ENCODE measurements around the gene HS6ST2. TPM values are rescaled to one million over a fixed set of nuclear protein-coding genes. Genes with fewer than 3 reads are reported as not detected.

HS6ST2 gene
- total RNA-seq, 1 experiment from 2014 or later: 0.26 TPM

DNA sequence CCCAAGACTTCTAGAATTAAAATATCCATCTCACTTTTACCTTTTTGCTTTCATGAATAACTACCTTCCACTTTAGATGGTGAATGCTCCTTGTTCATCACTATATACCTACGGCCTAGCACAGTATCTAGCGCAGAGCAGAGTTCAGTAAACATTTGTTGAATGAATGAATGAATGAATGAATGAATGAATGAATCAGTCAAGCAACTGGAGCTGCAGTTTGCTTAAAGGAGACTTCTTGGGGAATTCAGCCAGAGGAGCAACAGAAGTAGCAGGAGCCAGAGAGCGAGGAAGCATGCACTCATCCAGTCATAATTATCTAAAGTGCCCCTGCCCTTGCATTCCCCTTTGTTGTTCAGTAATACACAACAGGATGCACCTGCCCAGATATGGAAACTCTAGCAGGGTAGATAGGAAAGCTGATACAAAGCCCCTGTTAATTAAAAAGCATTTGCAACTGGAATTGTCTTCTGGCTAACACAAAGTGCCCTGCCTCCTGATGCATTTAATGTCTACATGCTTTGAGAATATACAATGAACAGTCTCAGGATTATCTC is 366.6 kb downstream of the HS6ST2 start:
- no TSS peak for BruUV-seq (replicated peaks)
- no peaks in the 10 kb centered on the region for H3K4me1 ChIP-seq (ENCODE audit: control insufficient read depth, insufficient read depth, low read length)
- H3K27me3 ChIP-seq (ENCODE audit: control insufficient read depth, insufficient read depth, low read length): peaks cover 2% of the 10 kb centered on the region; the same call in 1 of the 2 replicates
- H3K27ac ChIP-seq (ENCODE audit: low read length): no peak overlapping the region
- TF ChIP-seq POLR2AphosphoS5 (IDR thresholded peaks at IDR 0.05; ENCODE audit: low read depth, low read length) (no peak), TCF7L2 (IDR thresholded peaks at IDR 0.05; ENCODE audit: low read depth, low read length) (no peak), SIN3A (IDR thresholded peaks at IDR 0.05; ENCODE audit: borderline replicate concordance, insufficient read depth, low read depth, low read length) (no peak)
- ATAC-seq (no peak), DNase-seq (ENCODE audit: low read depth, low spot score) (no peak)
- no peaks in the 10 kb centered on the region for H3K36me3 ChIP-seq (ENCODE audit: control insufficient read depth, insufficient read depth, low read length)
- H3K9me3 ChIP-seq (ENCODE audit: control insufficient read depth, insufficient read depth, low read depth, low read length): no peaks in the 10 kb centered on the region
- H3K4me3 ChIP-seq (ENCODE audit: low read depth in 2 of 2, low read length in 2 of 2): no peak overlapping the region
- in situ Hi-C loops (cut with HindIII; ENCODE audit: low pct_unique_long_range_greater_than_20kb, low sequenced_read_pairs) (no loop called here), intact Hi-C loops (cut with micrococcal nuclease; ENCODE audit: unreplicated experiment) (no loop called here)
- POLR2A ChIA-PET: no interaction called here
- CTCF ChIA-PET: no interaction called here

DNA sequence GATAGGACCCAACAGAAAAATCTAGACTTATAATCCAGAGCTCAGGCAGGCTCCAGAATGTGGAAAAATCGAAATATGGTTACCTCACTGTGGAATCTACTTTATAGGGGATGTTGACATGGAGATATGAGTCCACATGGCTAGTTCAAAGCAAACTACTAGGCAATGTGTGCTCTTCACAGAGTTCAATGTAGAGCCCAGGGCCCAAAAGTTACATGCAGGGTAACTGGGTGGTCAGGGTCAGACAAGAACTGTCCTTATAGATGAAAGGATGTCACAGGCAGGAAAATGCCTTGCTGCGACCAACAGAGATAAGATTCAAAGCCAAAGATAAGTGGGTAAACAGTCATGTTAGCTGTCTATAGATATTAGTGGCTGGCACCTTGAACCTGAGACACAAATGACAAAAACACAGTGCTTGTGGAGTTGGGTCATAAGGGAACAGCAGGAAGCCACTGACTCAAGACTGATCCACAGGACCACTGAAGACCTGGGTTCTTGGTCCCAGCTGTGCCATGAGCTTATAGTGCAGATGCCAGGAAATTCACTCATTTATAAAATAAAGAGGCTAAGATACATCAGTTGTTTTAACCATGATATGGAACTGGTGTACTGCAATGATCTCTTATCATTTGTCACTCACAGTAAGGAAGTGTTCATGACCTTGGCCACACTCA is 367.9 kb downstream of the HS6ST2 start:
- TF ChIP-seq POLR2AphosphoS5 (IDR thresholded peaks at IDR 0.05; ENCODE audit: low read depth, low read length) (no peak), SIN3A (IDR thresholded peaks at IDR 0.05; ENCODE audit: borderline replicate concordance, insufficient read depth, low read depth, low read length) (no peak), TCF7L2 (IDR thresholded peaks at IDR 0.05; ENCODE audit: low read depth, low read length) (no peak)
- TF ChIP-seq, protein P1, sequence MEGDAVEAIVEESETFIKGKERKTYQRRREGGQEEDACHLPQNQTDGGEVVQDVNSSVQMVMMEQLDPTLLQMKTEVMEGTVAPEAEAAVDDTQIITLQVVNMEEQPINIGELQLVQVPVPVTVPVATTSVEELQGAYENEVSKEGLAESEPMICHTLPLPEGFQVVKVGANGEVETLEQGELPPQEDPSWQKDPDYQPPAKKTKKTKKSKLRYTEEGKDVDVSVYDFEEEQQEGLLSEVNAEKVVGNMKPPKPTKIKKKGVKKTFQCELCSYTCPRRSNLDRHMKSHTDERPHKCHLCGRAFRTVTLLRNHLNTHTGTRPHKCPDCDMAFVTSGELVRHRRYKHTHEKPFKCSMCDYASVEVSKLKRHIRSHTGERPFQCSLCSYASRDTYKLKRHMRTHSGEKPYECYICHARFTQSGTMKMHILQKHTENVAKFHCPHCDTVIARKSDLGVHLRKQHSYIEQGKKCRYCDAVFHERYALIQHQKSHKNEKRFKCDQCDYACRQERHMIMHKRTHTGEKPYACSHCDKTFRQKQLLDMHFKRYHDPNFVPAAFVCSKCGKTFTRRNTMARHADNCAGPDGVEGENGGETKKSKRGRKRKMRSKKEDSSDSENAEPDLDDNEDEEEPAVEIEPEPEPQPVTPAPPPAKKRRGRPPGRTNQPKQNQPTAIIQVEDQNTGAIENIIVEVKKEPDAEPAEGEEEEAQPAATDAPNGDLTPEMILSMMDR (IDR thresholded peaks at IDR 0.05): no peak
- TF ChIP-seq, protein P2, sequence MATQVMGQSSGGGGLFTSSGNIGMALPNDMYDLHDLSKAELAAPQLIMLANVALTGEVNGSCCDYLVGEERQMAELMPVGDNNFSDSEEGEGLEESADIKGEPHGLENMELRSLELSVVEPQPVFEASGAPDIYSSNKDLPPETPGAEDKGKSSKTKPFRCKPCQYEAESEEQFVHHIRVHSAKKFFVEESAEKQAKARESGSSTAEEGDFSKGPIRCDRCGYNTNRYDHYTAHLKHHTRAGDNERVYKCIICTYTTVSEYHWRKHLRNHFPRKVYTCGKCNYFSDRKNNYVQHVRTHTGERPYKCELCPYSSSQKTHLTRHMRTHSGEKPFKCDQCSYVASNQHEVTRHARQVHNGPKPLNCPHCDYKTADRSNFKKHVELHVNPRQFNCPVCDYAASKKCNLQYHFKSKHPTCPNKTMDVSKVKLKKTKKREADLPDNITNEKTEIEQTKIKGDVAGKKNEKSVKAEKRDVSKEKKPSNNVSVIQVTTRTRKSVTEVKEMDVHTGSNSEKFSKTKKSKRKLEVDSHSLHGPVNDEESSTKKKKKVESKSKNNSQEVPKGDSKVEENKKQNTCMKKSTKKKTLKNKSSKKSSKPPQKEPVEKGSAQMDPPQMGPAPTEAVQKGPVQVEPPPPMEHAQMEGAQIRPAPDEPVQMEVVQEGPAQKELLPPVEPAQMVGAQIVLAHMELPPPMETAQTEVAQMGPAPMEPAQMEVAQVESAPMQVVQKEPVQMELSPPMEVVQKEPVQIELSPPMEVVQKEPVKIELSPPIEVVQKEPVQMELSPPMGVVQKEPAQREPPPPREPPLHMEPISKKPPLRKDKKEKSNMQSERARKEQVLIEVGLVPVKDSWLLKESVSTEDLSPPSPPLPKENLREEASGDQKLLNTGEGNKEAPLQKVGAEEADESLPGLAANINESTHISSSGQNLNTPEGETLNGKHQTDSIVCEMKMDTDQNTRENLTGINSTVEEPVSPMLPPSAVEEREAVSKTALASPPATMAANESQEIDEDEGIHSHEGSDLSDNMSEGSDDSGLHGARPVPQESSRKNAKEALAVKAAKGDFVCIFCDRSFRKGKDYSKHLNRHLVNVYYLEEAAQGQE (IDR thresholded peaks at IDR 0.05; ENCODE audit: insufficient read depth in 1 of 2, low read depth in 2 of 2, low read length in 1 of 2): no peak
- no peaks in the 10 kb centered on the region for H3K4me1 ChIP-seq (ENCODE audit: control insufficient read depth, insufficient read depth, low read length)
- BruUV-seq (replicated peaks): no TSS peak
- no peak overlapping the region for H3K4me3 ChIP-seq (ENCODE audit: low read depth in 2 of 2, low read length in 2 of 2)
- H3K27me3 ChIP-seq (ENCODE audit: control insufficient read depth, insufficient read depth, low read length): no peaks in the 10 kb centered on the region; the same call in 1 of the 2 replicates
- ATAC-seq: no peak
- ChIA-PET CTCF (no interaction called here), POLR2A (no interaction called here)
- no peak for DNase-seq (ENCODE audit: low read depth, low spot score)
- intact Hi-C loops (cut with micrococcal nuclease; ENCODE audit: unreplicated experiment) (no loop called here), in situ Hi-C loops (cut with HindIII; ENCODE audit: low pct_unique_long_range_greater_than_20kb, low sequenced_read_pairs) (no loop called here)
- no peak overlapping the region for H3K27ac ChIP-seq (ENCODE audit: low read length)
- H3K36me3 ChIP-seq (ENCODE audit: control insufficient read depth, insufficient read depth, low read length): no peaks in the 10 kb centered on the region
- no peaks in the 10 kb centered on the region for H3K9me3 ChIP-seq (ENCODE audit: control insufficient read depth, insufficient read depth, low read depth, low read length)

DNA sequence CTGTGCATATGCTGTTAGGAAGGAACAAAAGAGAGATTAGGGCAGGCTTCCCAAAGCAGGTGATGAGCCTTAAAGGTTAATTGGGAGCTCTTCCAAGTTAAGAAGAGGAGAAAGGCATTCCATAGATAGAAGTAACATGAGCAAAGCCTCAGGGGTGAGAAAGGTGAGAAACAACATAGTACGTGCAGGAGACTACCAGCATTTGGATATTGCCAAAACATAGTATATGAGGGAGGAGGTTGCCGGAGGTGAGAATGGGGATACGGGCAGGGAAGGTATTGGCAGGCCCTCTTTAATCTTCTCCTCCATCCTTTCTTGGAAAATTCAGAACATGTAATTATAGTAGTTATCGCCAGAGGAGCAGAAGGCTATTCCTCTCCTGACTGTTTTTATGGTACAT is 373.5 kb downstream of the HS6ST2 start:
- H3K4me1 ChIP-seq (ENCODE audit: control insufficient read depth, insufficient read depth, low read length): no peaks in the 10 kb centered on the region
- H3K4me3 ChIP-seq (ENCODE audit: low read depth in 2 of 2, low read length in 2 of 2): no peak overlapping the region
- no TSS peak for BruUV-seq (replicated peaks)
- ATAC-seq (no peak), DNase-seq (ENCODE audit: low read depth, low spot score) (no peak)
- H3K27me3 ChIP-seq (ENCODE audit: control insufficient read depth, insufficient read depth, low read length): peaks cover 3% of the 10 kb centered on the region; the same call in 1 of the 2 replicates
- ChIA-PET CTCF (no interaction called here), POLR2A (no interaction called here)
- intact Hi-C loops (cut with micrococcal nuclease; ENCODE audit: unreplicated experiment): no loop called here
- H3K27ac ChIP-seq (ENCODE audit: low read length): no peak overlapping the region
- H3K9me3 ChIP-seq (ENCODE audit: control insufficient read depth, insufficient read depth, low read depth, low read length): no peaks in the 10 kb centered on the region
- no peaks in the 10 kb centered on the region for H3K36me3 ChIP-seq (ENCODE audit: control insufficient read depth, insufficient read depth, low read length)
- TF ChIP-seq, protein P2 (IDR thresholded peaks at IDR 0.05; ENCODE audit: insufficient read depth in 1 of 2, low read depth in 2 of 2, low read length in 1 of 2): no peak
- in situ Hi-C loops (cut with HindIII; ENCODE audit: low pct_unique_long_range_greater_than_20kb, low sequenced_read_pairs): no loop called here
